ENCODE measurements around the gene CLGN.

CLGN gene

GRCh38 chr4:140374130-140374477, 53.3 kb downstream of the CLGN start:
- no peak for DNase-seq (ENCODE audit: low spot score)

- DNase-seq (ENCODE audit: low spot score): peak; percentile 99
Observed at GRCh38 chr4:140373328-140374129, 53.9 kb downstream of the CLGN start, which contains the start of gene SCOC. SCOC (plus strand) TSS chr4:140373646; CDS start chr4:140379171, 5,525 bp downstream.

GRCh38 chr4:140372751-140373327, 54.6 kb downstream of the CLGN start:
- DNase-seq (ENCODE audit: low spot score): no peak

- no peak for DNase-seq (ENCODE audit: low spot score)
Observed at GRCh38 chr4:140368686-140369085, 58.8 kb downstream of the CLGN start.

- no peak for DNase-seq (ENCODE audit: low spot score)
Observed at GRCh38 chr4:140367738-140368137, 59.7 kb downstream of the CLGN start.

GRCh38 chr4:140363558-140363957, 63.9 kb downstream of the CLGN start:
- no peak for DNase-seq (ENCODE audit: low spot score)

- DNase-seq (ENCODE audit: low spot score): no peak
Observed at GRCh38 chr4:140363051-140363450, 64.4 kb downstream of the CLGN start.

GRCh38 chr4:140361099-140361498, 66.3 kb downstream of the CLGN start:
- DNase-seq (ENCODE audit: low spot score): no peak

GRCh38 chr4:140359562-140360427, 67.7 kb downstream of the CLGN start:
- peak; percentile 62 for DNase-seq (ENCODE audit: low spot score)

GRCh38 chr4:140358281-140358680, 69.2 kb downstream of the CLGN start:
- DNase-seq (ENCODE audit: low spot score): no peak

- no peak for DNase-seq (ENCODE audit: low spot score)
Observed at GRCh38 chr4:140357868-140358267, 69.6 kb downstream of the CLGN start.

- no peak for DNase-seq (ENCODE audit: low spot score)
Observed at GRCh38 chr4:140355288-140355687, 72.2 kb downstream of the CLGN start.

- DNase-seq (ENCODE audit: low spot score): no peak
Observed at GRCh38 chr4:140353786-140354185, 73.7 kb downstream of the CLGN start.

GRCh38 chr4:140351093-140352075, 76.1 kb downstream of the CLGN start:
- DNase-seq (ENCODE audit: low spot score): peak; percentile 73

GRCh38 chr4:140349816-140350215, 77.6 kb downstream of the CLGN start:
- DNase-seq (ENCODE audit: low spot score): no peak

- DNase-seq (ENCODE audit: low spot score): peak; percentile 69
Observed at GRCh38 chr4:140346136-140346535, 81.3 kb downstream of the CLGN start.

- no peak for DNase-seq (ENCODE audit: low spot score)
Observed at GRCh38 chr4:140344621-140345020, 82.8 kb downstream of the CLGN start.

- no peak for DNase-seq (ENCODE audit: low spot score)
Observed at GRCh38 chr4:140344101-140344500, 83.3 kb downstream of the CLGN start.

GRCh38 chr4:140343303-140343702, 84.1 kb downstream of the CLGN start:
- DNase-seq (ENCODE audit: low spot score): no peak

GRCh38 chr4:140342620-140343019, 84.8 kb downstream of the CLGN start:
- DNase-seq (ENCODE audit: low spot score): no peak

Data from globus pallidus (tissue), 1 donor.